Activated CD4-positive, alpha-beta T cell treated with anti-CD3 and anti-CD28 coated beads, Interleukin-2, Interleukin-4, amounts not matched to agents 100 ng/mL and 50 ng/mL, durations not matched to agents 16 hours and 8 hours (primary cell): ENCODE measurements around the gene CADM4.

Source experiments
- DNase-seq: peaks from one replicate; pipeline ENCODE4 v3.0.0-alpha.2; 2020; ENCODE audit warnings: low spot score

CADM4 gene

DNA sequence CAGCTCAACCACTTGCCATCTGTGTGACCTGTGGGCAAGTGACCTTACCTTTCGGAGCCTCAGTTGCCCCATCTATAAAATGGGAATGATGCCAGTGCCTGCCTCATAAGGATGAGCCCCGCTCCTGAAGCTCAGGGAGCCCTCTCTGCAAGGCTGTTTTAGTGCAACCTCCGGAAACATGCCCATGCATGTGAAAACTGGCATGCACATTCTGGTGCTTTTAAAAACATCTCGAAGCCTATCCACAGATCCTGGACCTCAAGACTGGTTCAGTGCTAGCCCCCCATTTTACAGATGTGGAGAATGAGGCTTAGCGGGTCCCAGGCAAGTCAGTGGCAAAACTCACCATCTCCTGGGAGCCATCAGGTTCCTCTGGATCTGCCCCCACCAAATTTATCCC lies 5.6 kb downstream of the CADM4 start:
- DNase-seq, result no peak

DNA sequence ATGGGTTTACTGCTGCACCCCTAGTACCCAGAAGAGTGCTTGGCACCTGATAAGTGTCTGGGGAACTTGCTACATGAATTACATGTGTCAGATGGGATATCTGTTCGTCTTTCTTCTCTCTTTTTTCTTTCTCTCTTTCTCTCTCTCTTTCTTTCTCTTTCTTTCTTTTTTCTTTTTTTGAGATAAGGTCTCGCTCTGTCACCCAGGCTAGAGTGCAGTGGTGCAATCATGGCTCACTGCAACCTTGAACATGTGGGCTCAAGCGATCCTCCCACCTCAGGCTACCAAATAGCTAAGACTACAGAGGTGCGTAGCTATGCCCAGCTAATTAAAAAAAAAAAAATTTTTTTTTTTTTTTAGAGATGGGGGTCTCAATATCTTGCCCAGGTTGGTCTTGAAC lies 6.1 kb downstream of the CADM4 start:
- no peak for DNase-seq

DNA sequence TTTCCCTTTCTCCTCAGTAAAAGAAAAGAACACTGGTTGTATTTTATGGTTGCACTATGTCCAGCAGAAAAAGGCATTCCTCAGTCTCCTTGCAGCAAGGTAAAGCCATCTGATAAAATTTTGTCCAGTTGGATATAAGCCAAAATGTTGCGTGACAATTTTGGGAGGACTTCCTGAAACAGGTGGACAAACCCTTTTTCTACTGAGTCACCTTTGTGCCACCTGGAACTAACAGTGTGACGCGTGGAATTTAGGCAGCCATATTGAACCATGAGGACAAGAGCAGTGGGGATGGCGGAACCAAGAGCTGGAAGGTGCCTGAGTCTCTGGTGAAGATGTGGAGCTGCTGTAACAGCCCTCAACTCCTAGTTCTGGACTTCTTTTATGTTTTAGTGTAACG lies 8.2 kb downstream of the CADM4 start:
- no peak for DNase-seq

DNA sequence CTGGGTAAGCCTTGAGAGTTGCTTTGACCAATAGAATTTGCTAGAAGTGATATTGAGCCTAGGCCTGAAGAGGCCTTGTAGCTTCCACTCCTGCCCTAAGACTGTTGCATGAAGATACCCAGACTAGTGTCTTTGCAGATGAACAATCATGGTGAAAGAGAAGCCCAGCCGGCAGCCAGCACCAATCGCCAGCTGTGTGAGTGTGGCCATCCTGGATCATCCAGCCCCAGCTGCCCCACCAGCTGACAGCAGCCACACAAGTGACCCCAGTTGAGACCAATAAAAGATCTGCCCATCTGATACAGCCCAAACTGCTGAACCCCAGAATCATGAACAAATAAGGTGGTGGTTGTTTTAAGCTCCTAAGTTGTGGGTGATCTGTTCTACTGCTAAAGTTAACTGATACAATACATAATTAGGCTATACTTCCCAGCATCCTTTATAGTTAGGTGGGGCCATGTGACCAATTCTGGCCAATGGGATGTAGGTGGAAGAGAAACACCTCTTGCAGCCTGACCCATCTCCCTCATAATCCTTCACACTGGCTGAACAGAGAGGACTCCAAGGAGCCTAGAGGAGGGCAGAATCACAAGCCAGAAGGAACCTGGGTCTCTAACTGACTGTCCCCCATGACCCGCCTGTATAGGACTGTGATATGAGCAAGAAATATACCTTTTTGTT lies 10.9 kb downstream of the CADM4 start:
- DNase-seq, result no peak

DNA sequence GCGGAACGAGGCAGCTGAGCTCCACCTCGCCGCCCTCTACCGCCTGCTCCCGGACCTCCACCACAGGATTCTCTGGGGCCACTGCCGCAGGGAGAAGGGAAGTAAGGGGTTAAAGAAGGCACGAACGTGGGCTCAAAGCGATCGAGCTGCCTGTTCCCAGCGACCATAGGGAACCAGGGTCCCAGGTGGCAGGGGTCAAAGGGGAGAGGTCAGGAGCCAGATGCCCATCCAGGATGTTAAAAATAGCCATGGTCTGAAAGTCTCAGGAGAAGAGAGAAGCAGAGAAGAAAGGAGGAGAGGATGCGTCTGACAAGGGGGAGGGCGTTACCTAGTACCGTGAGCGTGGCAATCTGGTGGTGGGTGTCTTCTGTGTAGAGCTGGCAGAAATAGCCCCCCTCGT lies 12.8 kb downstream of the CADM4 start:
- DNase-seq, result no peak

DNA sequence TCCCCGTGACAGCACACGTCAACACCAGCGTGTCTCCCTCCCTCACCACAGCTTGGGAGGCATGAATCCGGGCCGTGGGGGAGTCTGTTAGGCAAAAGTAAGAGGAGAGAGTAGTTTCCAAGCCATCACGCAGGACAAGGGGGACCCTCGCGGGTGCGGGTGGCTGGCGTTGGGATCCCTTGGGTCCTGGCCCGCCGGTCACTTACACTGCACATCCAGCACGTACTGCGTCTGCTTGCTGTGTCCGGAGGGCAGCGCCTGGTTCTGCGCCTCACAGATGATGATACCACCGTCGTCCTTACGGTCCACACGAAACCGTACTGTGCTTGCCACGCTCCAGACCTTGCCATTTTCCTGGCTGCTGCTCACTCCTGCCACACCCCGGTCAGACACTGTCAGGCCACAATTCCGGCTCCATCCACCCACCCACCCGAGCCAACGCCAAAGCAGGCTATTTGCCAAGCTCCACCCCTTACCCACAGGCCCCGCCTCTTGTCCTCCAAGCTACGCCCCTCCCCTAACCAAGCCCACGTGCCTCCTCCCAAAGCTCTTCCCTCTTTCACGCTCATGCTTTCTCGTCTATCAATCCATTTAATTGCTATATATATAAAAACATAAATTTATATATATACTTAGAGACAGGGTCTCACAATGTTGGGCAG lies 13.6 kb downstream of the CADM4 start:
- DNase-seq, result peak; percentile 27

DNA sequence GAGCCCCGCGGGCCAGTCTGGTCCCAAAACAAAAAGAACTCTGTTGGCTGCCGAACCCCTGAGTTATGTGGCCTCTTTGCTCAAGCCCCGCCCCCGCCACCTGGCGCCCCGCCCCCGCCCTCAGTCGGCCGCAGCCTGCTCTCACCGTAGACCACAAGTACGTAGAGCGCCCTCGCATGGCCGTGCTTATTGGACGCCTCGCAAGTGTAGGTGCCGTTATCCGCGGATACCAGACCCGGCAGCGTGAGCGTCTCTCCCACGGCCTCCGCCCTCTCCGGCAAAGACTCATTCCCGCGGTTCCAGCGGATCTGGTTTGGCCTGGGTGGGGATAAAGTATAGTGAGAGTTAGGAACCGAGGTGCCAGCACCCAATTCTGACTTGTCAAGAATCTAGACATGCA lies 14.7 kb downstream of the CADM4 start:
- peak; percentile 89 for DNase-seq

DNA sequence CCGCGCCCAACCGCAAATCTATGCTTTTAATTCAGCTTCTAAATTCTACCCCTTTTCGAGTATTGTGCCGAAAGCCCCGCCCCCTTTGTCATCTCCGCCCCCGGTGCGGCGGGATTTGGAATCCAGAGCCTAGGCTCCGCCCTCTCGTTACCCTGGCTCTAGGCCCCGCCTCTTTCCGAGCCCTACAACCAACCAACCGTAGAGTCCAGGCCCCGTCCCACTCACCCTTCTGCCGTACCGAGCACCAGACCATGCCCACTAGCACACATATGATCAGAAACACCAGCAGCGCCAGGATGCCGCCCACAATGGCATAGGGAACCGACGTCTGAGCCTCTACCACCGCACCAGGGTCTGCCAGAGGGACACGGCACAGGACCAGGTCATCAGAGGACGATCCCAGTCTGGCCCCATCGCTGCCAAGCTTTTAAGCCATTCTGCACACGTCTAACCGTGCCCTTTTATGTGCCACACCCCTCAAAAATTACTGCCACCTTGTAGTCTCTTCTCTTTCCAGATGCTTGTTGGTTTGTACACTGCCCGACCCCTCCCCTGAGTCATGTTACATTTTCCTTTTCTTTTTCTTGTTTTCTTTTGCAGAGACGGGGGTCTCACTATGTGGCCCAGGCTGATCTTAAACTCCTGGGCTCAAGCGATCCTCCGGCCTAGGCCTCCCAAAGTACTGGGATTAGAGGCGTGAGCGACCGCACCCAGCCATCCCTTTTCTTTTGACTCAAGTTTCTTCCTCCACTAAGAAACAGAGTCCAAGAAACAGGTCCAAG lies 15.6 kb downstream of the CADM4 start:
- DNase-seq, result no peak

DNA sequence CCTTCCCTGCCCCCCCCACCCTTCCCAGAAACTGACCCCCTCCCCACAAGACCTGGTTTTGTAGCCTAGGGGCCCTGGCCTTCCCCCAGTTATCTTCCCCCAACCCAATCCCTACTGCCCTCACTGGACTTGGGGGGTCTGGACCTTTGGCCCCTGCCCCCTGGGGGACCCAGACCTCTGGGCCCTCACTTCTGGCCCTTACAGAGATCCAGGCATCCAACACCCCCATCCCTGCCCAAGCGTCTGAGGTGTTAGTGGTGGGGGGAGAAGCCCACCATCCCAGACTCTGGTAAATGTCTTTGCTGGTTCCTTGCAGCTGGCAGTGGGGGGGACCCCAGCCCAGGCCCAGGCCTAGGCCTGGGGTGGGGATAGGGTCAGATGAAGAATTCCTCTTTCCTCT lies 16.7 kb downstream of the CADM4 start:
- no peak for DNase-seq

DNA sequence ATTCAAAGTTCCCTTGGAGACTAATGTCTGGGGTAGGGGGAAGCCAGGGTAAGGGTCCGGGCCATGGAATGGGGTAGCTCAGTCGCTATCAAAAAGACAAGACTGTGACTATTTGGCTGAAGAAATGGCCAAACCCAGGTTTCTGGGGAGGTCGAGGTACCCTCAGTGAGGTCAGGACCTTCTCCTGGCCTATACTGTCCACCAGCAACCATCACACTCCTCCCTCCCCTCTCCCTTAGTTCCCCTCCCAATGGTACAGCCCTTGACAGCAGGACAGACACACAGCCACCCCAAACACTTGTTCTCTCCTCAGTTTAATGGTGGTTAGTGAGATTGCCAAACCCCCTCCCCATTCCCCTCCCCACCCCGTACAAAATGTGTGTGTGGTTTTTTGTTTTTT lies 17.6 kb downstream of the CADM4 start:
- DNase-seq, result no peak

DNA sequence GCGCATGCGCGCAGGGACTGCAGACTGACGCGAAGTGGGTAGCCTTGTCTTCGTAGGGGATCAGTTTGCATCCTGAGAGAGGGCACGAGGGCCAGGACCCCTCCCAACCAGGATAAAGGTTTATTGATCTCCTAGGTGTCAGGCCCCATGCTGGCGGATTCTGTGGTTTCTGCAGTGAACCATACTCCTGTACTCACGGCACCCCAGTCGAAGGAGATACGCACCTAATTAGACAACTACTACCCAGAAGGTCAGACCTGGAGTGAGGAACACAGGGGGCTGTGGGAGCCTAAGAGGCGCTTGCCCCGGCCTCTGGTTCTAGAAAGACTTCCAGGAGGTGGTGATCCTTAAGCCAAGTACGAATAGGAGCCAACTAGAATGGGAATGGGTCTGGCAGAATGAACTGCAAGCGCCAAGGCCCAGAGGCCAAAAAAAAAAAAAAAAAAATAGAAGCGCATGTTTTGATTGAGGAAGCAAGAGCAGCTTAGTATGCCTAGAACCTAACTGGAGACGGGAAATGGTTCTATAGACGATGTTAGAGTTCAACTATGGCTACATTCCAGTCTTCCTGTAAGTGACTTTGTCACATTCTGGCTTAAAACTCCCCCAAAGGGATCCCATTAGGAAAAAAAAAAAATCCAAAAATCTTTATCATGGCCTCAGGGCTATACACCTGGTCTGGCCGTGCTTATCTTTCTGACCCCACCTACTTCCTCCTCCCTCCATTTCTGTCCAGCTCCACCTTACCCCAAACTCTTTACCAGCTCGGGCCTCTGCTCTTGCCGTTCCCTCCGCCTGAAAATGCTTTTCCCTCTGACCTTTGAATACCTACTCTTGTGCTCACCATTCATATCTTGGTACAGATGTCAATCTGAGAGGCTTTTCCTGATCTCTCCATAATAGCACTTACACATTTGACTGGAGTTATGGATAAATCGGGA lies 19.3 kb downstream of the CADM4 start:
- no peak for DNase-seq

DNA sequence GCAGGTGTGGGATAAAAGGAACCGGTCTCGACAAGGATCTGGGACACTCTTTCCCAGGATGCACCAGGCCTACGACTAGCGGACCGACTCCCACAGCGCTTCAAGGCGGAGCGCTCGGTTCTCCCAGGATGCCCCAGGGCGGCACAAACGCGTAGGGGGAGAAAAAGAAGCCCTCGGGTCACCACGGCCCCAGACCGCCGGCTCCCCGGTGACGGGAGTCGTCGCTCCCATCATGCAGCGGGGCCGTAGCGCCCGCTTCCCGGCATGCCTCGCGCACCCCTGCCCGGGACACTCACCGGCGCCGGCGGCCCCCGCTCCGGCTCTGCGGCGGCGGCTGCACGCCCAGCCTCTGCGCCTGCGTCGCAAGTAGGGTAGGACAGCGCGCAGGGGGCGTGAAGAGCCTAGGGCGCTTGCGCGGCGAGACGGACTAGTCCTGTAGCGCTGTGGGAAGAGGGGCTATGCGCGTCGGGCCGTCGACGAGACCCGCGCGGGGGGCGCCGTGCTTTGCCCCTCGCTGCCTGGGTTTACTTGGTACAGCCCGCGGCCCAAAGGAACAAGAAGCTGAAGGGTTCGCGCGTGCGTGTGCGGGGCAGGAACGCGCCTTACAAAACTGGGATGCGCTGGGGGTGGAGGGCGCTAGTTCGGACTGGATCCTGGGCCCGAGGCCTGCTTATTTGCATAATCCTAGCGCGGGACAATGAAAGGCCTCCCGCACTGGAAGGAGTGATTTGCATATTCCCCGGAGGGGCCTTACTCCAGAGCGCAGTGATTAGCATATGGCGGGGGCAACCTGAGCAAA lies 20.2 kb downstream of the CADM4 start, which contains the start of gene ZNF428:
ZNF428 (minus strand) TSS at position 368 of the 799 bp plus-strand sequence. CDS start 5,325 bp downstream, outside the sequence.
- peak; percentile 91 for DNase-seq

DNA sequence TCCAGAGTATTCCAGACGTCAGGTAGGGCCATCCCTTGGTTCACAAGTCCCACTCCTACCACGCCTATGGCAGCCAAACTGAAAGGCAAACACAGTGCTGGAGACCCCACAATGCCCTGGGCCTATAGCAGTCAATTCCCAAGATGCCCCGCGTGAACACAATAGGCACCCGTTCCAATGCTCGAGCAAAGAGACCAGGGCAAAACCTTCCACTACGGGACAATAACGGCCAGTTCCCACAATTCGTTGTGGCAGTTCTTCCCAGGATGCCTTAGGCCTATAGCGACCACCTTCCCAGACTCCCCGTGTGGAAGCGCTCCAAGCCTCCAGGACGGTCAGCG lies 20.8 kb downstream of the CADM4 start:
- peak; percentile 65 for DNase-seq

DNA sequence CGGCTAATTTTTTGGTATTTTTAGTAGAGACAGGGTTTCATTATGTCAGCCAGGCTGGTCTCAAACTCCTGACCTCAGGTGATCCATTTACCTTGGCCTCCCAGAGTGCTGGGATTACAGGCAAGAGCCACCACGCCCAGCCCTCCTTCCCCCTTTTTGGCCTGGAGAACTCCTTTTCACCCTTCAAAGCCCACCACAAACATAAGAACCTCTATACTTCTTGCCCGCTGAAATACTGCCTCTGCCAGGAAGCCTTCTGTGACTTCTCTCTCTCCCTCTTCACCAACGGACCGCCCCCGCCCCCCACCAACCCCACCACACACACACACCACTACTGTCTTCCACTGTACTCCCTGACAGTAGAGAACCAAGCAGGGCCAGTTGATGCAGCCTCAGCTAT lies 22.7 kb downstream of the CADM4 start:
- DNase-seq, result no peak

DNA sequence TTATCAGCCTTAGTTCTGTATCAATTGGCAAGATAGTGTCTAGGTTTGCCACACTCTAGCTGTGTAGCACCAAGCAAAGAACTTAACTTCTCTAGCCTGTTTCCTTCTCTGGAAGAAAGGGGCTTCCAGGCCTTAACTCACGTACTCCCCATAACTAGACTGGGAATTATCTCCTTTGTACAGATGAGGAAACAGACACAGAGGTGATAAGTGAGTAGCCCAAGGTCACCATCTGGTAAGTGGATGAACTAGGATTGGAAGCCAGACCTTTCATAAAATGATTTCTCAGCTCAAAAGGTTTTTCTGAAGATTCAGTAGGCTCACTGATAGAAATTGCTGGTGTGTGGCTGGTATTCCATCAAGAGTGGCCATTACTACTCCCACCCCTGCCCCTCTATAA lies 23.3 kb downstream of the CADM4 start:
- no peak for DNase-seq

DNA sequence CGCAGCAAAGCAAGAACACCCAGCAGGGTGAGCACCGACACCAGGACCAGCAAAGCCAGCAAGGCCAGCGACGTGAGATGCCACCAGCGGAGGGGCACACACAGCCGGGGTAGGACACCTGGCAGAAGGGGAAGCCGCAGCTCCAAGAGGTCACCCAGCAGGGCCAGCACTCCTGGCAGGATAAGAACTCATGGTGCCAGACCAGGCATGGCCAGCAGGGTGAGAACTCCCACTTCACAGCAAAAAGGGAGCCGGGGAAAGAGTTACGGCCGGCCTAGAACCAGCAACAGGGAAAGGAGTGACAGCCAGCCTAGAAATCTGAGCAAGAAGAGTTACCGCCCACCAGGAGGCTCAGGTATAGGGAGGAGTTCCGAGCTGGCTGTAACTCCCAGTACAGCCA lies 27.3 kb downstream of the CADM4 start:
- DNase-seq, result no peak

DNA sequence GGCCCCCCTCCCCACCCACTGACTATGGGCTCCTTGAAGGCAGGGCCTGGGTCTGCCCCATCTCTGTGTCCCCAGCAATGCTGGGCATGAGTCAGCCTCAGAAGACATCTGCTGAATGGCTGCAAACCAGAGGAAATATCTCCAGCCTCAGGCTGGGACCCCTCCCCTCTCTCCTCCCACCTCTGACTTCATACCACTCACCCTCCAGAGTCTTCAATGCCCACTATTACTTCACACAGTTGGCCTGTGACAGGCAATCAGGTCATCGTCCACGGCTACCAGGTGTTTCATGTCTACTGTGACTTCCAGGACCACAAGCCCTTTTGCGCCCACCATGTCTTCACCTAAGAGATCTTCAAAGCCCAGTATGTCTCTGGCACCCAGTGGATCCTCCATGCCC lies 27.9 kb downstream of the CADM4 start, which contains the start of gene SRRM5:
SRRM5 (plus strand) TSS at position 301 of the 400 bp plus-strand sequence; CDS start at position 335, 34 bp downstream.
- no peak for DNase-seq

DNA sequence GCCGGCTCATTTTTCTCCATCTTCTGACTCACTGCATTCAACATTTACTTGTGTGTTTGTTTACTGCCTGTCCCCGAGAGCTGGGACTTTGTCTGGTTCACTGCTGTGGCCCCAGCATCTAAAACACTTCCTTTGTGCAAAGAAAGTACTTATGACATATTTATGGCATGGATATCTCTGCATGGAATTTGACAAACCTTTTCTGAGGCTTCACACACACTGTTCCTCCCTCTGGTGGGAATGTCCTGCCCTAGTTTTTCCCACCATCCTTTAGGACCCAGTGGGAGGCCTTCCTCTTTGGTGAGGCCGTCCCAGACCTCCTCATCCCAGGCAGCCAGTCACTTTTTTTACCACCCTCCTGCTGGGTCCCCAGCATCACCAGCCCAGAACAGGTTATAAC lies 29.2 kb downstream of the CADM4 start:
- no peak for DNase-seq

DNA sequence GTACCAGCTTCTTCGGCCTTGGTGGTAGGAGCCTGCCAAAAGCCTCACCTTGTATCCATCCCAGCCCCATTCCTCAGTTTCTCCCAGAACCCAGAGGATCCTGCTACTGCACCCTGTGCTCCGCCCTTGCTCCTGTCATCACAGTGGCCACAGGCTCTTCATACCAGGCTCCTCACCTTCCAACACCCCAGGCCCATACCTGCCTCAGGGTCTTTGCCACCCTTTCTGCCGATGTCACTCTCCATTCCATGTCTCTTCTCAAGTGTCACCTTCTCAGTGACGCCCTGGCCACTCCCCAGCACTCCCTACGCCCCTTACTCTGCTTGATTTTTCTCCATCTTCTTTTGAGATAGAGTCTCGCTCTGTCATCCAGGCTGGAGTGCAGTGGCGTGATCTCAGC lies 29.8 kb downstream of the CADM4 start:
- DNase-seq, result no peak

DNA sequence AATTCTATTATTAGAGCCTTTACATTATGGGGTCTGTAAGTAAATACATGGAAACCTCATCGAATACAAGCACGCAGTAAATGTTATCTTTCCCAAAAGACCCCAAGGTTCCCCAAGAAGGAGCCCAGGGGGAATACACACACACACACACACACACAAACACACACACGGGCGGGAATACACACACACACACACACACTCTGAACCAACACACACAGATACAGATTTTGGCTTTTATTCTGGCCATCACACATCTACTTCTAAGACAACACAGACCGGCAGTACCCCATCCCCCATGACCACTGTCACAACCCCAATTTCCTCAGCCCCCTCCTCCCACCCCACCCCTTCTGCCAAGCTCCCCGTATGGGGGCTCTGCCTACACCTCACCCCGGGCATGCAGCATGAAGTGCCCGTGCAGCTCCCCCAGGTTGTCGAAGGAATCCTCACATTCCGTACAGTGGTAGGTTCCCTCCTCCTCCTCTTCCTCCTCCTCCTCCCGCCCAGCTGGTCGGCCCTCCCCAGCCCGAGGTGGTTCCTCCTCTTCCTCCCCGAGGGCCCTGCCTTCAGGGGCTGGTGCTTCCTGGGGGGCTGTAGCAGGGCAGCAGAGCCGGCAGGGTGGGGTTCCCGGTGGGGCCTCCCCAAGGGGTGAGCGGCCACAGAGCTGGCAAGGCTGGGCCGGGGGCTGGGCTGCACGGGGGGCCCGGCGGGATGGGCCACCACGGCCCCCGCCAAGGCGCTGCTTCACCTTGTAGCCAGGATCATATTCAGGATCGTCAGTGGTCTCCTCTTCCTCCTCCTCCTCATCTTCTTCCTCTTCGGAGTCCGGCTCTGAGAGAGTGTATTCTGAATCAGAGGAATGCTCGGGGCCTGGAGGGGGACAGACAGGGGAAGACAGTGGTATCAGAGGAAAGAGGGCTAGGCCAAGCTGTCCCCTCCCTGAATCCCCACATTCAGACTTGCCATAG lies 32.1 kb downstream of the CADM4 start:
- no peak for DNase-seq
